HEK293 (cell line): Measurements from ENCODE around the gene STX10.

ENCODE experiments used
- KLF1 ChIP-seq: fragments of 450-650 bp; formaldehyde crosslinking; IDR thresholded peaks from 2 replicates; pipeline ENCODE4 v1.5.1; 2016; ENCODE audit warnings: missing biosample characterization, missing genetic modification characterization
- YY1 ChIP-seq: fragments of 450-650 bp; formaldehyde crosslinking; IDR thresholded peaks from 2 replicates; pipeline ENCODE4 v1.5.1; 2018; ENCODE audit warnings: missing biosample characterization, missing genetic modification characterization
- ZNF76 ChIP-seq: fragments of 450-650 bp; formaldehyde crosslinking; IDR thresholded peaks from 2 replicates; pipeline ENCODE4; 2016; ENCODE audit warnings: low read depth, missing biosample characterization, missing genetic modification characterization, borderline replicate concordance
- ZNF830 ChIP-seq: fragments of 450-650 bp; IDR thresholded peaks from 2 replicates; pipeline ENCODE4 v1.5.0; 2018; ENCODE audit warnings: missing biosample characterization, missing genetic modification characterization, low read depth, mild to moderate bottlenecking, moderate library complexity

DNA sequence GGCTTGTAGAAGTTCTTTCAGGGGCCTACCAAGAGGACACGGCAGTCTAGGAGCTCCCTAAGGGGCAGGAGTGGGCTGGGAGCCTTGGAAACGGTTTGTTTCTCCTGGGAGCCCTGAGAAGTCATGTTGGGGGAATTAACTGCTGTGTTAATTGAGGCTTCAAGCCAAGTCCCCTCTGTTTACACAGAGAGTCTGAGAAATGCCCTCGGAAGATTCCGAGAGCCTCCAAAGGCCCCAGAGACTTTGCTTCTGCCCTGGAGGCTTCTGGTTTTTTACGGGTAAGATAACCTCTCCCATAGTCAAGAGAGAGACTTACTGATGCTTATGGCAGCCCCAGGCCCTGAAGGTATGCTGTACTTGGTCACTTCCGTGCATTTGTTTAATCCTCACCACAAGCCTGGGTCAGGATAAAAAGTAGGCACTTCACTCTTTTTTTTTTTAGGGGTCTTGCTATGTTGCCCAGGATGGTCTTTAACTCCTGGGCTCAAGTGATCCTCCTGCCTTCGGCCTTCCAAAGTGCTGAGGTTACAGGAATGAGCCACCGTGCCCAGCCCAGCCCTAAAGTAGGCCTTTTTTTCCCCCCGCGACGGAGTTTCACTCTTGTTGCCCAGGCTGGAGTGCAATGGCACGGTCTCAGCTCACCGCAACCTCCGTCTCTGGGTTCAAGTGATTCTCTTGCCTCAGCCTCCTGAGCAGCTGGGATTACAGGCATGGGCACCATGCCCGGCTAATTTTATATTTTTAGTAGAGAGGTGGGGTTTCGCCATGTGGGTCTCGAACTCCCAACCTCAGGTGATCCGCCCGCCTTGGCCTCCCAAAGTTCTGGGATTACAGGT lies 15.2 kb upstream of the STX10 start:
- TF ChIP-seq KLF1: no peak
- TF ChIP-seq YY1: no peak
- no peak for TF ChIP-seq ZNF76 (tag by site-specific recombination)
- no peak for TF ChIP-seq ZNF830 (tag by site-specific recombination)
